ENCODE measurements around the gene XXYLT1.

XXYLT1 gene

DNA sequence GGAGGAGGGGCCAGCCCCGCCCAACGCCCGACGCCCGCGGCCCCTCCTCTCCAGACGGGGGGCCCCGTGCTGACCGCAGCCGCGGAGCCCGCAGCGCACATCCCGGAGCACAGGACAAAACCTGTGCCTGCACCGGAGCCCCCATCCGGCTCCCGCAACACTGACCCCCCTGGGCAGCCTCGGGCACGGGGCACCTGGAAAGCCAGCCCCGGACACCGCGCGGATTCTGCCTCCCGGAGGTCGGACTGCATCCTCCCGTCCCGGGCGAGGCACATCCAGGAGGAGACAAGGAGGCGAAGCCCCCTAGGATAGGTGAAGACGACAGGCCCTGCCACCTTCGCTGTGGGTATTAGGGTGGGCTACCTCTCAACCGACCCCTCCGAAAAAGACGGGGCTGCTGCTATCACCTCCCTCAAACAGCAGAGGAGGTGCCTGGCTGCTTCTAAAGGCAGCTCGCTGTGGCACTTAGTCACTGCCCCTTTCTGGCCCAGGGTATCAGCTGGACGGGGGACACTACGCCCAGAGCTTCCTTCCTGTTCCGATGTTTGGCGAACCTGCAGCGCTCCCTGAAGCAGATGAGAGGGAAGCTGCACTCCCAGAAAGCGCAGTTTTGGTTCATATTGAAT, 10.6 kb downstream of the XXYLT1 start:
- TF ChIP-seq, protein P1, sequence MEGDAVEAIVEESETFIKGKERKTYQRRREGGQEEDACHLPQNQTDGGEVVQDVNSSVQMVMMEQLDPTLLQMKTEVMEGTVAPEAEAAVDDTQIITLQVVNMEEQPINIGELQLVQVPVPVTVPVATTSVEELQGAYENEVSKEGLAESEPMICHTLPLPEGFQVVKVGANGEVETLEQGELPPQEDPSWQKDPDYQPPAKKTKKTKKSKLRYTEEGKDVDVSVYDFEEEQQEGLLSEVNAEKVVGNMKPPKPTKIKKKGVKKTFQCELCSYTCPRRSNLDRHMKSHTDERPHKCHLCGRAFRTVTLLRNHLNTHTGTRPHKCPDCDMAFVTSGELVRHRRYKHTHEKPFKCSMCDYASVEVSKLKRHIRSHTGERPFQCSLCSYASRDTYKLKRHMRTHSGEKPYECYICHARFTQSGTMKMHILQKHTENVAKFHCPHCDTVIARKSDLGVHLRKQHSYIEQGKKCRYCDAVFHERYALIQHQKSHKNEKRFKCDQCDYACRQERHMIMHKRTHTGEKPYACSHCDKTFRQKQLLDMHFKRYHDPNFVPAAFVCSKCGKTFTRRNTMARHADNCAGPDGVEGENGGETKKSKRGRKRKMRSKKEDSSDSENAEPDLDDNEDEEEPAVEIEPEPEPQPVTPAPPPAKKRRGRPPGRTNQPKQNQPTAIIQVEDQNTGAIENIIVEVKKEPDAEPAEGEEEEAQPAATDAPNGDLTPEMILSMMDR (IDR thresholded peaks at IDR 0.05; ENCODE audit: insufficient read depth, low read depth, low read length, missing control alignments), result peak; percentile 2
- peak overlapping the region; percentile 46 for H3K4me3 ChIP-seq (ENCODE audit: low read length)
- no peak for DNase-seq (ENCODE audit: low read depth)

DNA sequence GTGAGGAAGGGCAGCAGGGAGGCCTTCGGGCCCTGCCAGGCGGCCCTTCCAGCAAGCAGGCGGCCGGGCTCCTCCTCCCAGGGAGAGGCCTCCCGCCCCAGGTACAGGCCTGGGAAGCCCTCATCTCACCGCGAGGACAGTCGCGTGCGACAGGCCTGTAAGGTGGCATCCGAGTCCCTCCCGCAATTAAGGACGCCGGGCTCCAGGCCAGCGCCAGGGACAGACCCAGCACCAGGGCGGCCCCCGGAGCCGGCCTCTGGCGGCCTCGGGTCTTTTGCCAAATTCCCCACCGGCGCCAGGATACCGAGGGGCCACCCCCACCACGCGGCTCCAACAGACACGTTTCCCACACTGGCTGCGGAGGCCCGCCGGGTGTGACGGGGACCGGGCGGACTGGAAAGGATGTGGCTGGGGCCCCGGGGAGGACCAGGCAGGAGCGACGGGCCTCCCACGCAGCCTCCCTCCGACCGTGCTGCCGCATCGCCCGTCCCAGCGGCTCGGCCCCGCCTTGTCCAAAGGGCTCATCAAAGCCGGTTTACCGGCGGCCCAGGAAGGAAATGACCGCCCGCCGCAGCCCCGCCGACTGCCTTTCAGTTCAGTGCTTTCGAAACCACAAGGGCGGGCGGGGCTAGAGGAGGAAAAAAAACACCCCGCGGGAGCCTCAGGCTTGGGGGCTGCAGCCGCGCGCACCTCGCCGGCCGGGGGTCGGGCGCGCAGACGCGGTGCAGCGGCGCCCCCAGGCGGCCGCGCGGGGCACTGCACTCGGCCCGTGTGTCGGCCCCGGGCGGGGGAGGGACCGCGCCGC, 11.3 kb downstream of the XXYLT1 start:
- peak; percentile 83 for DNase-seq (ENCODE audit: low read depth)
- H3K4me3 ChIP-seq (ENCODE audit: low read length), result peak overlapping the region; percentile 49
- TF ChIP-seq, protein P1 (IDR thresholded peaks at IDR 0.05; ENCODE audit: insufficient read depth, low read depth, low read length, missing control alignments), result peak; percentile 19

DNA sequence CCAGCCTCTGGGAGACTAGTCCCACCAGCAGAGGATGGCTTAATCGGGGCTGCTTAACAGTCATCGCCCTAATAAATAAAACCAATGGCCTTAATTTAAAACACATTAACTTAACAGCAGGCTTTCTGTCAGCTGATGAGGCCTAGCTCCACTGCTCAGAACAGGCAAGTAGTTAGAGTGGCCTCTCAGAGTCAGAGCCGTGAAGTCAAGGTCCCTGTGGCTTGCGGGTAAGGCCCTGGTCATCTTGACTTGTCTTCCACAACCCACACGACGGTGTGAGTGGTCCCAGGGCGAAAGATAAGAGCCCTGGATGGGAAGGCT, 11.8 kb downstream of the XXYLT1 start:
- H3K4me3 ChIP-seq (ENCODE audit: low read length), result no peak overlapping the region
- peak; percentile 15 for DNase-seq (ENCODE audit: low read depth)
- TF ChIP-seq, protein P1 (IDR thresholded peaks at IDR 0.05; ENCODE audit: insufficient read depth, low read depth, low read length, missing control alignments), result no peak

DNA sequence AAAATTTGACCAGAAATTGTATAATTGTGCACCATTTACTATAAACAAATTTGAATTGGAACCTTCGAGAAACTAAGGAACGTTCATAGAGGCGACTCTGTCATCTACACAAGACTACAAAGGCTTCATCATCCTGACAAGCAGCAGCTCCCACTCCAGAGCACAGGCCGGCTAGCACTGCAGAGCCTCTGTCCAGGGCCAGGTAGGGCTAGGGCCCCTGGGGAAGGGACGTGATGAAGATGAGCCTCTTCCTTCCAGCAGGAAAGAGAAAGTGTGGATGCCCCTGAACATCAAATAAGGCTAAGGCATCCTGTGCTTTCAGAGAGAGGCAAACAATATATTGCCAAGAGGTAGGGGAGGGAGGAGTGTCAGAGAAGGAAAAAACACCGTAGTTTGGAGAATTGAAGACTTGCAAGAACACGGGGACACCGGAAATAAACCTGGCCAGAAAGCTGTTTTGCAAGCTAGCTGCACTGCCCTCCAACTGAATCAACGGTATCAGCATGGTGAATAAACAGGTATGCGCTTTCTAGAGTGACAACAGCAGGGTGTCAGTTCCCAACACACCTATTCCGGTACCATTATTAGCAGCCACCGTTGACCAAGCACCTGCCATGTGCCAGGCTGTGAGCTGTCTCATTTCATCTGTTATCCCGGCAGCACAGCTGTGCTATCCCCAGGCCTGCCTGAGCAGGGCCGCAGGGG, 12.4 kb downstream of the XXYLT1 start:
- TF ChIP-seq, protein P1 (IDR thresholded peaks at IDR 0.05; ENCODE audit: insufficient read depth, low read depth, low read length, missing control alignments), result no peak
- DNase-seq (ENCODE audit: low read depth), result peak; percentile 37
- H3K4me3 ChIP-seq (ENCODE audit: low read length), result no peak overlapping the region

DNA sequence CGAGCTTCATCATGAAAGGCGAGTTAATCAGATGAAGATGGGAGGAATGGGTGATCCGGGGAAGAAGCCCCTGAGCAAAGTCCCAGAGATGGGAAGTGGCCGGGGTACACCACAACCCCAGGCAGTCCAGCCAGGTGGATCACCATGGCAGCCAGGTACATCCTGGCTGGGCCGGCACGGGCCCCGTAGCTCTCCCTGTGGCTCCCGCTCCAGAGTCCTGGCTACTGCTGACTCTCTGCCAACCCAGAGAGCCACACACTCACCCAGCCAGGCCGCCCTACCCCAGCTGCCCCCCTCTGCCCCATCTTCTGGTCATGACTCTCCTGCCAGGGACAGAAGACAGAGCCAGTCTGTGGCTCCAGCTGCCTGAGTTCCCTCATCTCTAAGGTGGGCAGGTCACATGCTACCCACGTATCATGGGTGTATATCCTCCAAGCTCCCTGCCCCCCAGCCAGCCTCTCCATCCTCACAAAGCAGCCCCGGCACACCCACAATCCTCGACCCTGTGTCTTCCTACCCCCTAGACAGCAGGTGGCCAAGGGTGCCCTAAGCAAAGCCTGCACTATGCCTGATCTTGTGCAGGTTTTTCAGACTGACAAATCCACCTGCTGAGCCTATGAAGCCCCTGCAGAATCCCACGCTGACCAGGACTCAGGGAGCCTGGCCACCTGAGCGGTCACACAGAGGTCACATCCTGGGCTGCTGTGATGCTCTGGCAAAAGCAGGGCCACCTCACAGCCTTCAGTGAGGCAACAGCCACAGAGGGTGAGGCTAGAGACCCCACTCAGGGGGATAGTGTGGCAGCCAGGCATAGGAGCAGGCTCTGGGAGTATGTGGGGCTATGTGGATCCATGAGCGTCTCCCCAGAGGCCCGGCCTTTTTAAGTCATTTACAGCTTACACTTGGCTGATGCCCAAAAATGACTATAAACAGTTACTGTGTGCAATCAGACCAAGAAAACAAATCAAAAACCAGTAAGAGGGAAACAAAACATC, 13.2 kb downstream of the XXYLT1 start:
- no peak for DNase-seq (ENCODE audit: low read depth)
- H3K4me3 ChIP-seq (ENCODE audit: low read length), result no peak overlapping the region
- TF ChIP-seq, protein P1 (IDR thresholded peaks at IDR 0.05; ENCODE audit: insufficient read depth, low read depth, low read length, missing control alignments), result no peak
